GM12801 (cell line): Measurements from ENCODE around the gene SSX7.
"Not testable (repeated sequence)": the region's sequence is repeated elsewhere in the genome, so short reads cannot be mapped to it uniquely, and the experiment has no call there.

ENCODE experiments used
- TF ChIP-seq, protein P1 (sequence below): IDR thresholded peaks from one replicate; pipeline ENCODE4 v1.5.1; 2011; ENCODE audit warnings: control low read depth; ENCODE audit not compliant: insufficient read length; ENCODE audit errors: extremely low read depth

Gene SSX7

GRCh38 chrX:52654800-52655199 lies at the start of gene SSX7:
SSX7 (minus strand) TSS chrX:52654900; CDS start chrX:52653472, 1,428 bp downstream.
- TF ChIP-seq, protein P1, sequence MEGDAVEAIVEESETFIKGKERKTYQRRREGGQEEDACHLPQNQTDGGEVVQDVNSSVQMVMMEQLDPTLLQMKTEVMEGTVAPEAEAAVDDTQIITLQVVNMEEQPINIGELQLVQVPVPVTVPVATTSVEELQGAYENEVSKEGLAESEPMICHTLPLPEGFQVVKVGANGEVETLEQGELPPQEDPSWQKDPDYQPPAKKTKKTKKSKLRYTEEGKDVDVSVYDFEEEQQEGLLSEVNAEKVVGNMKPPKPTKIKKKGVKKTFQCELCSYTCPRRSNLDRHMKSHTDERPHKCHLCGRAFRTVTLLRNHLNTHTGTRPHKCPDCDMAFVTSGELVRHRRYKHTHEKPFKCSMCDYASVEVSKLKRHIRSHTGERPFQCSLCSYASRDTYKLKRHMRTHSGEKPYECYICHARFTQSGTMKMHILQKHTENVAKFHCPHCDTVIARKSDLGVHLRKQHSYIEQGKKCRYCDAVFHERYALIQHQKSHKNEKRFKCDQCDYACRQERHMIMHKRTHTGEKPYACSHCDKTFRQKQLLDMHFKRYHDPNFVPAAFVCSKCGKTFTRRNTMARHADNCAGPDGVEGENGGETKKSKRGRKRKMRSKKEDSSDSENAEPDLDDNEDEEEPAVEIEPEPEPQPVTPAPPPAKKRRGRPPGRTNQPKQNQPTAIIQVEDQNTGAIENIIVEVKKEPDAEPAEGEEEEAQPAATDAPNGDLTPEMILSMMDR, result not testable (repeated sequence)

- TF ChIP-seq, protein P1, result no peak
Measured at GRCh38 chrX:52608961-52609360, 45.7 kb downstream of the SSX7 start.

GRCh38 chrX:52598886-52599285 lies 55.8 kb downstream of the SSX7 start:
- TF ChIP-seq, protein P1, result no peak

DNA sequence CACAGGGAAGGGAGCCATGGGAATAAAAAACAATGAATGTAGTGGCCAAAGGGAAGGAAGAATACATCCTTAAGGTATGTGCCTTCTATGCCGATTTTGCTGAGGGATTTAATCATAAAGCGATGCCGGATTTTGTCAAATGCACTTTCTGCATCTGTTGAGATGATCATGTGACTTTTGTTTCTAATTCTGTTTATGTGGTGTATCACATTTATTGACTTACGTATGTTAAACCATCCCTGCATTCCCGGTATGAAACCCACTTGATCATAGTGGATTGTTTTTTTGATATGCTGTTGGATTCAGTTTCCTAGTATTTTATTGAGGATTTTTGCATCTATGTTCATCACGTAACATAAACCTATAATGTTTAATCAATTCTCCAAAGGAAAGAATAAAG lies 60.0 kb downstream of the SSX7 start:
- TF ChIP-seq, protein P1, result no peak
